Activated CD8-positive, alpha-beta memory T cell treated with anti-CD3 and anti-CD28 coated beads, Interleukin-2, amount 10 ng/mL, durations not matched to agents 7 days and 5 days (primary cell): ENCODE measurements around the gene TNFRSF18. TPM values are rescaled to one million over a fixed set of nuclear protein-coding genes. Genes with fewer than 3 reads are reported as not detected.
A peak's percentile ranks its signal among the peaks of the same experiment; 100 is the strongest.

ENCODE experiments used
- ATAC-seq: fragments of 150-1000 bp; cut with Tn5 transposase; one replicate; pipeline ENCODE4 v1.10.0; 2021; ENCODE audit warnings: moderate library complexity
- CTCF ChIA-PET: fragments of 350-600 bp; sonication (Branson Sonifier 250); formaldehyde crosslinking; loops from one replicate; lab custom pipeline; 2021; ENCODE audit warnings: antibody characterized with exemption; lab: Charles Lee
- DNase-seq: peaks from one replicate; pipeline ENCODE4 v3.0.0-alpha.2; 2020
- H3K27ac Mint-ChIP-seq: one replicate; pipeline ENCODE4 v1.8.0; 2021; ENCODE audit warnings: mild to moderate bottlenecking, mixed read lengths
- H3K27me3 Mint-ChIP-seq: one replicate; pipeline ENCODE4 v1.8.0; 2021; ENCODE audit warnings: mixed read lengths
- H3K36me3 Mint-ChIP-seq: one replicate; pipeline ENCODE4 v1.8.0; 2021; ENCODE audit warnings: mild to moderate bottlenecking, mixed read lengths
- H3K4me1 Mint-ChIP-seq: one replicate; pipeline ENCODE4 v1.8.0; 2021; ENCODE audit warnings: mixed read lengths
- H3K4me3 Mint-ChIP-seq: one replicate; pipeline ENCODE4 v1.8.0; 2021; ENCODE audit warnings: mild to moderate bottlenecking, moderate library complexity, mixed read lengths
- H3K9me3 Mint-ChIP-seq: one replicate; pipeline ENCODE4 v1.8.0; 2022; ENCODE audit warnings: low read depth, mixed read lengths
- total RNA-seq, 2 experiments: library from RNA; stranded (reverse); gene quantifications; one replicate each; pipeline ENCODE4 v1.2.3, GENCODE V29; 2021

TNFRSF18 gene
- total RNA-seq, 2 experiments from 2014 or later, result 28.1 to 156 TPM

DNA sequence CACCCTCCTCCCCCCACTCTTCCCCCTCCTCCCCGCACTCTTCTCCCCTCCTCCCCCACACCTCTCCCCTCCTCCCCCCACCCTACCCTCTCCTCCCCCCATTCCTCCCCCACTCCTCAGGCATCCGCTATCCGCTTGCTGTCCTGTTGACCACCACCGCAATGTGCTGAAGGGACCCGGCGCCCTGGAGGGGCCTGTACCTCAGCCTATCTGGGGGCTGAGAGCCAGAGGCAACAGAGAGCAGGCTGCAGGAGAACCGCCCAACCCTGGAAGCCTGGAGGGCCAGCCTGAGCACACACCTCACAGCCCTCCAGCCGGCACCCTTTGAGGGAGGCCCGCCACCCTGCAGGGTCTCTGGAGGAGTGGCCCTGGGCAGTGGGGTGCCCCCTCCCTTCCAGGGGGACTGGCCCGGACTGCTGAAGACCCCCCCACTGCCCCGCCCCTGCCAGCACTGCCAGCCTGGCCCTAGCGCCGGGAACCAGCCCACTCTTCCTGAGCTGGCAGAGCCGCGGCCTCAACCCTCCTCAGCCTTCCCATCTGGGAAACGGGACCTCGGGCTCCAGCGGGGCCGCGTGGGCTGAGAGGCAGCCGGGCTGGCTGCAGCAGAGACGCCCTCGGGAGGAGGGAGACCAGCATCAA is 38.9 kb upstream of the TNFRSF18 start:
- peak; percentile 34 for ATAC-seq

GRCh38 chr1:1244192-1244811 is 37.9 kb upstream of the TNFRSF18 start:
- Mint-ChIP-seq H3K4me3 (no peak overlapping the region), H3K4me1 (no peaks in the 10 kb centered on the region), H3K9me3 (no peaks in the 10 kb centered on the region), H3K27ac (no peak overlapping the region), H3K36me3 (no peaks in the 10 kb centered on the region), H3K27me3 (peaks cover 3% of the 10 kb centered on the region)
- CTCF ChIA-PET, result no interaction called here
- ATAC-seq (no peak), DNase-seq (no peak)

More for the DNA sequence above, 38.9 kb upstream of the TNFRSF18 start:
- Mint-ChIP-seq H3K4me3 (no peak overlapping the region), H3K27ac (no peak overlapping the region), H3K4me1 (peaks cover 5% of the 10 kb centered on the region), H3K9me3 (no peaks in the 10 kb centered on the region), H3K27me3 (peaks cover 3% of the 10 kb centered on the region), H3K36me3 (no peaks in the 10 kb centered on the region)
- CTCF ChIA-PET, result no interaction called here
- no peak for DNase-seq

GRCh38 chr1:1243807-1244191 is 37.4 kb upstream of the TNFRSF18 start:
- Mint-ChIP-seq H3K27ac (no peak overlapping the region), H3K27me3 (peaks cover 3% of the 10 kb centered on the region), H3K9me3 (no peaks in the 10 kb centered on the region), H3K4me1 (no peaks in the 10 kb centered on the region), H3K36me3 (no peaks in the 10 kb centered on the region), H3K4me3 (no peak overlapping the region)
- CTCF ChIA-PET, result no interaction called here
- DNase-seq (no peak), ATAC-seq (no peak)

- Mint-ChIP-seq H3K9me3 (no peaks in the 10 kb centered on the region), H3K4me3 (no peak overlapping the region), H3K4me1 (no peaks in the 10 kb centered on the region), H3K27me3 (peaks cover 3% of the 10 kb centered on the region), H3K27ac (no peak overlapping the region), H3K36me3 (no peaks in the 10 kb centered on the region)
- no peak for ATAC-seq
- CTCF ChIA-PET, result no interaction called here
- no peak for DNase-seq
Observed at GRCh38 chr1:1243266-1243660, 36.9 kb upstream of the TNFRSF18 start.

- Mint-ChIP-seq H3K4me3 (no peak overlapping the region), H3K36me3 (no peaks in the 10 kb centered on the region), H3K27me3 (peaks cover 3% of the 10 kb centered on the region), H3K4me1 (no peaks in the 10 kb centered on the region), H3K27ac (no peak overlapping the region), H3K9me3 (no peaks in the 10 kb centered on the region)
- no peak for ATAC-seq
- CTCF ChIA-PET, result no interaction called here
- no peak for DNase-seq
Observed at GRCh38 chr1:1242461-1243265, 36.3 kb upstream of the TNFRSF18 start.

DNA sequence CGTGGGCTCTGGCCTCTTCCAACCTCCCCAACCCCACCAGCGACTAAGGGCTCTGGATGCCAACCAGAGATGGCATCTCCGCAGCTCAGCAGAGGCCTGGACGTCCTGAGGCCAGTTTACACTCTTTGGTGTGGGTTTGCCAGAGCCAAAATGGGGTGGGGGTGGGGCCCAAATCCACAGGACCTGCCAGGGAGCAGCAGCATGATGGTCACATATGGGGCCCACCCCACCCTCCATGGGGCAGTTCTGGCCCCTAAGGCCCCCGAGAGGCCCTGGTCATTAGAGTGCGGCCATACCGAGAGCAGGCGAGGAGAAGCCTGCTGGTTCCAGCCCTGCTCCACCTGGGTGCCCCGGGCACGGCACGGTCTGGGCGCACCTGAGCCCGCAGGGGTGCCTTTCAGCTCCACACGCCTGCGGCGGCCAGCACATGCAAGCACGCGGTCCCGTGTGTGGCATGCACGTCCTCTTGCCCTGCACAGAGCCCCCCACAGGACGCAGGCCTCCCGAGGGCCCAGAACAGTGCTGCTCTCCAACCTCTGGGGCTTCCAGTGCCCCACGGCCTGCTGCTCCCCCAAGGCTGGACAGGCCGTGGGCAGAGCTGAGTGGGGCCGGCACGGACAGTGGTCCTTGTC is 35.3 kb upstream of the TNFRSF18 start:
- no peak for ATAC-seq
- Mint-ChIP-seq H3K4me3 (no peak overlapping the region), H3K27me3 (no peaks in the 10 kb centered on the region), H3K9me3 (no peaks in the 10 kb centered on the region), H3K36me3 (no peaks in the 10 kb centered on the region), H3K4me1 (no peaks in the 10 kb centered on the region), H3K27ac (no peak overlapping the region)
- DNase-seq, result no peak
- CTCF ChIA-PET, result no interaction called here

DNA sequence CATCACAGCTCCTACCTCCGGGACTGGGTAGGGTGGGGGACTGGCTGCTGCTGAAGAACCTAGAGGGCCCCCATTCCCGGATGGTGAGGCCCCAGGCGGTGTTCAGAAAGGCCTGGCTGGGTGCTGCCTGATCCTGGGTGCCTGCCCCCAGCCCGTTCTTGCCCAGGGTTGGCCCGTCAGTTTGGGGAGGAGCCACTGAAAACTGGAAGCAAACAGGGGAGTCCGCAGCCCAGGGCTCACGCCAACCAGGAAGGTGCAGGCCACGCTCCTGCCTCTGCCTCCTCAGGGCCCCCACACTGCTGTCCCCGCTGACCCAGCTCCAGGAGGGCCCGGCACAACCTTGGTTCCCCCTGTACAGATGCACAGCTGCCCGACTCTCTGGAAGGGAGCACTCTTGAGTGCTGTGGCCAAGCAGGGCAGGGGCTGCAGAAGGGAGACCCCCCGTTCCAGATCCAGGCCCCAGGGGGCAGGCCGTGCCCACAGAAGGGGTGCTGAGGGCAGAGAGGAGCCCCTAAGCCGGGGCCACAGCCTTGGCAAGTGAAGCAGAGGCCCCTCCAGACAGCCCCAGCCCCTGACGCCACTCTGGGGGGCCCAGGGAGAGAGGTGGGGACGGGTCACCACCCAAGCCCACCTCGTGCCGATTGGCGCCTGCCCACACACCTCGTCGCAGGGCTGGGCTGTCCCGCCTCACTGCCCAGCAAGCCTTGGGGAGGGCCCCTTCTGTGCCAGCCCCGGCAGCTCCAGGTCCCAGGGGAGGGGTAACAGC is 34.6 kb upstream of the TNFRSF18 start:
- H3K36me3 Mint-ChIP-seq, result no peaks in the 10 kb centered on the region
- CTCF ChIA-PET, result no interaction called here
- no peak overlapping the region for H3K27ac Mint-ChIP-seq
- no peaks in the 10 kb centered on the region for H3K27me3 Mint-ChIP-seq
- no peak for DNase-seq
- H3K9me3 Mint-ChIP-seq, result no peaks in the 10 kb centered on the region
- H3K4me1 Mint-ChIP-seq, result no peaks in the 10 kb centered on the region
- H3K4me3 Mint-ChIP-seq, result no peak overlapping the region
- no peak for ATAC-seq

DNA sequence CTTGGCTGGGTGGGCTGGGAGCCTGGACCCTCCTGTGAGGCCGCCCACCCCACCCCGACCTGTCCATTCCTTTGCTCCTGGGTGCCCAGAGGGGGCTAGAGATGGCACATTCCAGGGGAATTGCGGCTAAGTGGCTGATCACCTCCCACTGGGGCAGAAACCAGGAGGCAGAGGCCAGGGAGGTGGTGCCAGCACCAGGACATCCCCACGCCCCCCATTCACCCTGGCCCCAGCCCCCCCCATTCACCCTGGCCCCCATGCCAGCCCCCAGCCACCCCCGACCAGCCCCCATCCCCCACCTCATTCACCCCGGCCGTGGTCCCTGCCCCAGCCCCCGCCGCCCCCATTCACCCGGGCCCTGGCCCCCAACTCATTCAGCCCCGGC is 33.9 kb upstream of the TNFRSF18 start:
- Mint-ChIP-seq H3K27me3 (no peaks in the 10 kb centered on the region), H3K9me3 (no peaks in the 10 kb centered on the region), H3K4me1 (no peaks in the 10 kb centered on the region), H3K4me3 (no peak overlapping the region), H3K27ac (no peak overlapping the region), H3K36me3 (no peaks in the 10 kb centered on the region)
- no peak for ATAC-seq
- CTCF ChIA-PET, result no interaction called here
- DNase-seq, result no peak

DNA sequence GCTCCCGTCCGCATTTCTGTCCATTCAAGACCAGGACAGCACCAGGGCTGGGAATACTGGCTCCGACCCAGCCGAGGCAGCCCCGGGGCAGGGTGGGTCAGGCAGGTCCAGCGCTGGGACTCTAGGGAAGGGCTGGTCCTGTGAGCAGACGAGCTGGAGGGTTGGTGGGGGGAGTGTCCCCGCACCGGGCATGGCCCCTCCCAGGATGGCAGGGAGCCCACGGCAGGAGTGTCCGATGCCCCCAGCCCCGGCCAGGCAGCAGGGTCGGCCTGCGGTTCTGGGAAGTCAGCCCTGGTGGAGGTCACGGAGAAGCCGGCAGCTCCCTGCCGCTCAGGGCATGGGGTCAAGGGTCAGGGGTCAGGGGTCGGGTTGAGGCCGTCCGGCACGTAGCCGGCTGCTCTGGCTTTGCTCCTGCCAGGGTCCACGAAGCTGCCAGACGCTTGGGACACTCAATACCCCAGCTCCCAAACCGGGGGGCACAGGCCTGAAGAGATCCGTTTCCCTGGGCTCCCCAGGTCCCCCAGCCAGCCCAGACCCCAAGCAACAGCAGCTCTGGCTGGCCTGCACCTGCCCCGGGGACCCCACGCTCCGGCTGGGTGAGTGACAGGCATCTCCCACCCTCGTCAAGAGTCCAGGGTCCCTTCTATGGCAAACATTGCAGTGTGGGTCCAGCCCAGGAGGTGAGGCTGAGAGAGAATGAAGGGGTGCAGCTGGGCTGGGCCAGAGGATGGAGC is 33.4 kb upstream of the TNFRSF18 start:
- Mint-ChIP-seq H3K36me3 (no peaks in the 10 kb centered on the region), H3K4me1 (no peaks in the 10 kb centered on the region), H3K27me3 (no peaks in the 10 kb centered on the region), H3K9me3 (no peaks in the 10 kb centered on the region), H3K4me3 (no peak overlapping the region), H3K27ac (no peak overlapping the region)
- ATAC-seq, result no peak
- no peak for DNase-seq
- CTCF ChIA-PET, result no interaction called here

- Mint-ChIP-seq H3K4me1 (peaks cover 6% of the 10 kb centered on the region), H3K27me3 (no peaks in the 10 kb centered on the region), H3K4me3 (no peak overlapping the region), H3K9me3 (no peaks in the 10 kb centered on the region), H3K27ac (no peak overlapping the region), H3K36me3 (peaks cover under 1% of the 10 kb centered on the region)
- DNase-seq (no peak), ATAC-seq (no peak)
- CTCF ChIA-PET, result no interaction called here
Observed at GRCh38 chr1:1239227-1239613, 32.8 kb upstream of the TNFRSF18 start.

DNA sequence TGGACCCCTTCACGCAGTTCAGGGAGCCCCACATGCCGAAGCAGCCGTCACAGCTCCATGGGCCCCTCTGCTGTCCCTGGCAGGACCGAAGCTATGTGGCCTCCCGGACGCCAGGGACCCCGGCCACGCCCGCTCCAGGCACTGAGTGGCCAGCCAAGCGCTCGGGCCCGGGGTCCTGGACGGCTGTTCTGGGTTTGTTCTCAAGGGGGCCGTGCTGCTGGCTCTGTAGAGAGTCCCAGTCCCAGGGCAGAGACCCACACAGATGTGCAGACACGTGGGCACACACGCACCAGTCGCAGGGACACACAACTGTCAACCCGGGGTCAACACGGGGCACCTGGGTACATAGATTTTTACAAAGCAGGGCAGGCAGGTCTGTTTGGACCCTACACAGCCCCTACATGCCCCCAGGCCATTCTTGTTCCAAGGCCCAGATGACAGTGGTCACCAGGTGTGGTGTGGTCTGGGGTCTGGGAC is 32.3 kb upstream of the TNFRSF18 start:
- ATAC-seq (no peak), DNase-seq (no peak)
- CTCF ChIA-PET, result no interaction called here
- Mint-ChIP-seq H3K4me3 (no peak overlapping the region), H3K4me1 (peaks cover 10% of the 10 kb centered on the region), H3K36me3 (peaks cover 2% of the 10 kb centered on the region), H3K27me3 (no peaks in the 10 kb centered on the region), H3K27ac (no peak overlapping the region), H3K9me3 (no peaks in the 10 kb centered on the region)

DNA sequence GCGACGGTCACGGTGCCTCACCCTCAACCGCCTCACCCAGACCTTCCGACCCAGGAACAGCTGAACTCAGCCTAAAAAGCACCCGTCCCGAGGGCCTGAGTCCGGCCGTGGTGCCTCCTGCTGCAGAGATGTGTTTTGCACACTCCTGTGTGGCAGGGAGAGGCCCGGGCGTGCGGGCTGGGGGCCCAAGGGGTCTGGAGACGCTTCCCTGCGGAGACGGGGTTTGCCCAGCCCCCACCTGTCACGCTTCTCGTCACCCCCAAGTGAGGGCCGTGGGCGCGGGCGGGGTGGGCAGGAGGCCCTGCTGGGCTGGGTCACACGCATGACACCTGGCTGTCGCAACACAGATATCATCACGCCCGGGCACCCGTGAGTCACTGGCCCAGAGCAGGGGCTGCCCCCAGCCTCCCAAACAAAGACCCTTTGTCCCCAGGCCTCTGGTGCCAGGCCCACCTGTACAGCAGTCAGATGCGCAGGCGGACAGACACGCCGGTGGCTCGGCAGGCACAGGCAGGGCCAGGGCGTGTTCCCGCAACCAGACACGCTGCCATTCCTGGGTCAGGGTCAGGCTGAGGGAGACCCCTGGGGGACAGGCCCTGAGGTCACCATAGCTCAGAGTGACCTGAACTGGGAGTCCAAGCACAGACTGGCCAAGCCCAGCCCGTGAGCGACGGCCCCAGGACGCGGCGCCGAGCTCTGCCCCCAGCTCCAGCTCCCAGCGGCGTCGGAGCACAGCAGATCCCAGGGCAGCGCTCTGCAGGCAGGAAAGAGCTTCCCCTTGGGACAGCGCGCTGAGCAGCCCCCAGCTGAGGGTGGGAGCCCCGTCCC is 31.7 kb upstream of the TNFRSF18 start:
- DNase-seq (no peak), ATAC-seq (no peak)
- CTCF ChIA-PET, result interaction anchor here (1.1 kb wide), 1 partner anchor 117 kb away, joined by 3 read pairs; no protein-coding TSS in a partner anchor
- Mint-ChIP-seq H3K27me3 (no peaks in the 10 kb centered on the region), H3K27ac (no peak overlapping the region), H3K4me1 (peaks cover 15% of the 10 kb centered on the region), H3K9me3 (no peaks in the 10 kb centered on the region), H3K4me3 (no peak overlapping the region), H3K36me3 (peaks cover 6% of the 10 kb centered on the region)
